DND-41 (cell line): ENCODE data around the gene SIAH1.

Experiments
- ATAC-seq: fragments of 200-7000 bp; cut with Tn5 transposase; 3 replicates; pipeline ENCODE4 v1.9.1; 2021; ENCODE audit warnings: low read depth; ENCODE audit not compliant: insufficient read depth
- DNase-seq: peaks from one replicate; pipeline ENCODE4 v3.0.0-alpha.2; 2020
- H2AFZ ChIP-seq: 2 replicates; pipeline ENCODE4 v1.6.0; 2012; ENCODE audit warnings: low read depth, low read length
- H3K27ac ChIP-seq: 2 replicates; pipeline ENCODE4 v1.5.1; 2012; ENCODE audit warnings: low read length, inconsistent platforms
- H3K27me3 ChIP-seq: fragments of 200-600 bp; sonication (generic); 2 replicates; pipeline ENCODE4 v1.6.0; 2012; ENCODE audit warnings: low read length, mild to moderate bottlenecking, inconsistent platforms; ENCODE audit not compliant: insufficient read depth, poor library complexity
- H3K36me3 ChIP-seq: 2 replicates; pipeline ENCODE4 v1.5.1; 2012; ENCODE audit warnings: low read length, inconsistent platforms; ENCODE audit not compliant: insufficient read depth
- H3K4me1 ChIP-seq: 2 replicates; pipeline ENCODE4 v1.5.1; 2012; ENCODE audit warnings: mild to moderate bottlenecking, low read length; ENCODE audit not compliant: insufficient read depth
- H3K4me2 ChIP-seq: 2 replicates; pipeline ENCODE4 v1.6.0; 2012; ENCODE audit warnings: mild to moderate bottlenecking, moderate library complexity, low read length, inconsistent platforms; ENCODE audit not compliant: insufficient read depth
- H3K4me3 ChIP-seq, 2 experiments: fragments of 200-600 bp in 1 of 2; shearing (Covaris generic) in 1 of 2; 2 replicates each; pipeline ENCODE4 v1.5.1; 2012 to 2016; ENCODE audit warnings: inconsistent platforms in 2 of 2, low read length in 2 of 2, mild to moderate bottlenecking in 2 of 2, low read depth in 1 of 2, moderate library complexity in 1 of 2
- H3K79me2 ChIP-seq: 2 replicates; pipeline ENCODE4 v1.6.0; 2012; ENCODE audit warnings: low read length, inconsistent platforms; ENCODE audit not compliant: insufficient read depth
- H3K9ac ChIP-seq: 2 replicates; pipeline ENCODE4 v1.6.0; 2012; ENCODE audit warnings: low read depth, mild to moderate bottlenecking, inconsistent platforms, low read length, moderate library complexity
- H3K9me3 ChIP-seq: 2 replicates; pipeline ENCODE4 v1.5.1; 2012; ENCODE audit warnings: low read length, moderate library complexity, mild to moderate bottlenecking, inconsistent platforms; ENCODE audit not compliant: insufficient read depth, severe bottlenecking
- H4K20me1 ChIP-seq: 2 replicates; pipeline ENCODE4 v1.6.0; 2012; ENCODE audit warnings: low read length; ENCODE audit not compliant: insufficient read depth
- EZH2 ChIP-seq: IDR thresholded peaks from 3 replicates; pipeline ENCODE4 v1.6.1; 2012; ENCODE audit warnings: borderline replicate concordance, low read depth, mild to moderate bottlenecking, moderate library complexity, low read length, inconsistent platforms; ENCODE audit not compliant: severe bottlenecking
- TF ChIP-seq, protein P1 (sequence below): IDR thresholded peaks from 2 replicates; pipeline ENCODE4 v1.5.1; 2012; ENCODE audit warnings: borderline replicate concordance, low read length, moderate library complexity, mild to moderate bottlenecking; ENCODE audit not compliant: poor library complexity, severe bottlenecking; ENCODE audit errors: extremely low read depth

The SIAH1 gene

DNA sequence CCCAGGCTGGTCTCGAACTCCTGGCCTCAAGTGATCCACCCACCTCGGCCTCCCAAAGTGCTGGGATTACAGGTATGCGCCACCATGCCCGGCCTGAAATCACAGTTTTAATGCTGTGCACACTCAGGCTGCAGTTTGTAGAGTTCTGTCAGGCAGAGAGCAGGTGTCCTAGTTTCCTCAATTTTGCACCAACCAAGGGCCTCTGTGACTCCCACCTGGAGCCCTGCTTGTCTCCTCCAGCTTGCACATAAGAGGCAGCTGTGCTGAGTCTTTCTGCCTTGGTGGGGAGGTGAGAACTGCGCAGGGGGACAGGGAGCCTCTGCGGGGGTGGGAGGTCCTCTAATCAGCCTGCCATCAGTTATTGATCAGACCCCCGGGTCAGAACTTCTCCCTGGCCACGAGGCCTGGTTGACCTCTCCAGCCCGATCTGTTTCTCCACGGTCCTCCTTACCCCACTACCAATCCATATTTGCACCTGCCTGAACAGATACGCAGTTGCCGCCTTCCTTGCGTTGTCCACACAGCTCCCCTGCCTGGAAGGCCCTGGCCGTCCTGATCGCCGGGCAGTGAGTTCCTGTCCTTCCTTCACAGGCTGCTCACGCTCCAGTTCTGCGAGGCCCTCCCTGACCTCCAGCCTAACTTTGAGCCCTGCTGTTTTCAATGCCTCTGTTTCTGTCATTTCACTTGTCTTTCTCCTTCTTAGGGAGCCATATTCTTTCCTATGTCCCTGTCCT is 48.1 kb upstream of the SIAH1 start:
- no peak overlapping the region for H2AFZ ChIP-seq
- no peaks in the 10 kb centered on the region for H3K79me2 ChIP-seq
- H3K4me1 ChIP-seq = no peaks in the 10 kb centered on the region
- no peaks in the 10 kb centered on the region for H3K9me3 ChIP-seq
- no peak overlapping the region for H3K4me3 ChIP-seq
- no peaks in the 10 kb centered on the region for H4K20me1 ChIP-seq
- DNase-seq (no peak), ATAC-seq (no peak)
- no peak overlapping the region for H3K9ac ChIP-seq
- no peak for TF ChIP-seq EZH2
- TF ChIP-seq, protein P1, sequence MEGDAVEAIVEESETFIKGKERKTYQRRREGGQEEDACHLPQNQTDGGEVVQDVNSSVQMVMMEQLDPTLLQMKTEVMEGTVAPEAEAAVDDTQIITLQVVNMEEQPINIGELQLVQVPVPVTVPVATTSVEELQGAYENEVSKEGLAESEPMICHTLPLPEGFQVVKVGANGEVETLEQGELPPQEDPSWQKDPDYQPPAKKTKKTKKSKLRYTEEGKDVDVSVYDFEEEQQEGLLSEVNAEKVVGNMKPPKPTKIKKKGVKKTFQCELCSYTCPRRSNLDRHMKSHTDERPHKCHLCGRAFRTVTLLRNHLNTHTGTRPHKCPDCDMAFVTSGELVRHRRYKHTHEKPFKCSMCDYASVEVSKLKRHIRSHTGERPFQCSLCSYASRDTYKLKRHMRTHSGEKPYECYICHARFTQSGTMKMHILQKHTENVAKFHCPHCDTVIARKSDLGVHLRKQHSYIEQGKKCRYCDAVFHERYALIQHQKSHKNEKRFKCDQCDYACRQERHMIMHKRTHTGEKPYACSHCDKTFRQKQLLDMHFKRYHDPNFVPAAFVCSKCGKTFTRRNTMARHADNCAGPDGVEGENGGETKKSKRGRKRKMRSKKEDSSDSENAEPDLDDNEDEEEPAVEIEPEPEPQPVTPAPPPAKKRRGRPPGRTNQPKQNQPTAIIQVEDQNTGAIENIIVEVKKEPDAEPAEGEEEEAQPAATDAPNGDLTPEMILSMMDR = no peak
- no peak overlapping the region for H3K4me2 ChIP-seq
- no peaks in the 10 kb centered on the region for H3K36me3 ChIP-seq
- no peaks in the 10 kb centered on the region for H3K27me3 ChIP-seq
- no peak overlapping the region for H3K27ac ChIP-seq

DNA sequence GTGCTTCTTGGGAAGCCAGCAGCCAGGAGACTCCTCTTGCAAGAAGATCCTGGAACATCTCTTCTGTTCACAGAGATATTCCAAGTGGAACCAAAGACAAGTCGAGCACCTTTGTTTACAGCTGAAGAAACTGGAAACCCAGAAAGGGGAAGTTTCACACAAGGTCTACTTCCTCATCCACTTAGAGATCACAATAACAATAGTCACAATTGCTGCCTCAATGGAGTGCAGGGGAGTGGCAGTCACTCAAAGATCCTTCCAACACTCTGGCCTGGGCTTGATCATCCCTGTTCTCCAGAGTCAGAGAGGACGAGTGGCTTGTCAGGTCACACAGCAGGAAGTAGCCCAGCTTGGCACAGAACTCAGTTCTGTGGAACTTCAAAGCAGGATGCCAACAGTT is 46.9 kb upstream of the SIAH1 start:
- no peaks in the 10 kb centered on the region for H3K9me3 ChIP-seq
- H3K4me2 ChIP-seq = no peak overlapping the region
- no peak for DNase-seq
- no peaks in the 10 kb centered on the region for H3K79me2 ChIP-seq
- H4K20me1 ChIP-seq = no peaks in the 10 kb centered on the region
- H3K27me3 ChIP-seq = no peaks in the 10 kb centered on the region
- no peaks in the 10 kb centered on the region for H3K4me1 ChIP-seq
- no peak overlapping the region for H3K9ac ChIP-seq
- no peaks in the 10 kb centered on the region for H3K36me3 ChIP-seq
- no peak overlapping the region for H3K4me3 ChIP-seq
- TF ChIP-seq EZH2 = no peak
- TF ChIP-seq, protein P1 = no peak
- no peak overlapping the region for H2AFZ ChIP-seq
- H3K27ac ChIP-seq = no peak overlapping the region
- ATAC-seq = no peak

DNA sequence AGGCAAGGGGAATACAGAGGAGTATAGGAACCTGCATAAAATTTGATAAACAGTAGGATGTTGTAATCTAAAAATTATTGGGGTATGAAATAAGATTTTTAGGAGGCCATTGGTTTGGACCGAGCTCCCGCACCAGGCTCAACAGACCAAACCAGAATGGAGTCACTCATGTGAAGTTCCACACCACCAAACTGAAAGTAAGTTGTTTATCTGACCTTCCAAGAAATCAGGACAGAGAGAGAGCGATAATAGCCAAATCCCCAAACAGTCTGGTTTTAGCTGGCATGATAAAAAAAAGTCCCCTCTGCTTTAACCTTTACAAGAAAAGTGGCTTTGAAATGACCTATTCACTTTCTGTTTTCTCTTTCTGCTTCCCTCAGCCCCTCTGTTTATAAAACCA is 45.7 kb upstream of the SIAH1 start:
- no peaks in the 10 kb centered on the region for H3K79me2 ChIP-seq
- no peaks in the 10 kb centered on the region for H3K4me1 ChIP-seq
- DNase-seq = no peak
- TF ChIP-seq, protein P1 = no peak
- no peak for TF ChIP-seq EZH2
- no peaks in the 10 kb centered on the region for H3K9me3 ChIP-seq
- H2AFZ ChIP-seq = no peak overlapping the region
- no peaks in the 10 kb centered on the region for H3K36me3 ChIP-seq
- ATAC-seq = no peak
- H3K4me2 ChIP-seq = no peak overlapping the region
- no peak overlapping the region for H3K9ac ChIP-seq
- H3K27ac ChIP-seq = no peak overlapping the region
- H4K20me1 ChIP-seq = no peaks in the 10 kb centered on the region
- no peaks in the 10 kb centered on the region for H3K27me3 ChIP-seq
- H3K4me3 ChIP-seq = no peak overlapping the region
